Epithelial cell of esophagus (primary cell): ENCODE data around the gene SEC63.
"Not testable (repeated sequence)": the region's sequence is repeated elsewhere in the genome, so short reads cannot be mapped to it uniquely, and the experiment has no call there.

Experiments used
- DNase-seq: peaks from one replicate; pipeline ENCODE4 v3.0.0; 2010; ENCODE audit warnings: low read depth
- H3K4me3 ChIP-seq: 2 replicates; pipeline ENCODE4 v1.5.1; 2011; ENCODE audit warnings: mild to moderate bottlenecking, low read length, control low read depth
- TF ChIP-seq, protein P1 (sequence below): IDR thresholded peaks from 2 replicates; pipeline ENCODE4 v1.5.1; 2011; ENCODE audit warnings: low read depth, mild to moderate bottlenecking, low read length, control low read depth, inconsistent platforms; ENCODE audit not compliant: insufficient read depth; ENCODE audit errors: missing control alignments

The SEC63 gene

DNA sequence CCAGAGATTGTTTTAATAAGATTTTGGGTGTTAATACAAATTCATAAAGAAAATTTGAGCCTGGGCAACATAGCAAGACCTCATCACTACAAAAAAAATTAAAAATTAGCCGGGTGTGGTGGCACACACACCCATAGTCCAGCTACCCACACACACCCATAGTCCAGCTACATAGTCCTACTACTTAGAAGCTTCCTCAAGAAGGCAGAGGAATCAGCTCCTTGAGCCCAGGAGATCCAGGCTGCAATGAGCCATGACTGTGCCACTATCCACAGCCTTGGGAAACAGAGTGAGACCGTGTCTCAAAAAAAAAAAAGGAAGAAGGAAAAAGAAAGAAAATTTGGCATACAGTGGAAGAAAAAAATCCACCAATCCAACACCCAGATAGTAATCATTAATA lies 16.8 kb downstream of the SEC63 start:
- H3K4me3 ChIP-seq, result no peak overlapping the region
- TF ChIP-seq, protein P1, sequence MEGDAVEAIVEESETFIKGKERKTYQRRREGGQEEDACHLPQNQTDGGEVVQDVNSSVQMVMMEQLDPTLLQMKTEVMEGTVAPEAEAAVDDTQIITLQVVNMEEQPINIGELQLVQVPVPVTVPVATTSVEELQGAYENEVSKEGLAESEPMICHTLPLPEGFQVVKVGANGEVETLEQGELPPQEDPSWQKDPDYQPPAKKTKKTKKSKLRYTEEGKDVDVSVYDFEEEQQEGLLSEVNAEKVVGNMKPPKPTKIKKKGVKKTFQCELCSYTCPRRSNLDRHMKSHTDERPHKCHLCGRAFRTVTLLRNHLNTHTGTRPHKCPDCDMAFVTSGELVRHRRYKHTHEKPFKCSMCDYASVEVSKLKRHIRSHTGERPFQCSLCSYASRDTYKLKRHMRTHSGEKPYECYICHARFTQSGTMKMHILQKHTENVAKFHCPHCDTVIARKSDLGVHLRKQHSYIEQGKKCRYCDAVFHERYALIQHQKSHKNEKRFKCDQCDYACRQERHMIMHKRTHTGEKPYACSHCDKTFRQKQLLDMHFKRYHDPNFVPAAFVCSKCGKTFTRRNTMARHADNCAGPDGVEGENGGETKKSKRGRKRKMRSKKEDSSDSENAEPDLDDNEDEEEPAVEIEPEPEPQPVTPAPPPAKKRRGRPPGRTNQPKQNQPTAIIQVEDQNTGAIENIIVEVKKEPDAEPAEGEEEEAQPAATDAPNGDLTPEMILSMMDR, result no peak
- no peak for DNase-seq

DNA sequence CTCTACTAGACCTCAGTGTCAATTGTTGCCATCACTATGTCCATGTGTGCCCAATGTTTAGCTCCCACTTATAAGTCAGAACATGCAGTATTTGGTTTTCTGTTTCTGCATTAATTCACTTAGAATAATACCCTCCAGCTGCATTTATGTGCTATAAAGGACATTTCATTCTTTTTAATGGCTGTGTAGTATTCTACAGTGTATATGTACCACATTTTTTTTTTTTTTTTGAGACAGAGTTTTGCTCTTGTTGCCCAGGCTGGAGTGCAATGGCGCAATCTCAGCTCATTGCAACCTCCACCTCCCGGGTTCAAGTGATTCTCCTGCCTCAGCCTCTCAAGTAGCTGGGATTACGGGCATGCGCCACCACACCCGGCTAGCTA lies 21.1 kb downstream of the SEC63 start:
- DNase-seq, H3K4me3 ChIP-seq: not testable (repeated sequence)

DNA sequence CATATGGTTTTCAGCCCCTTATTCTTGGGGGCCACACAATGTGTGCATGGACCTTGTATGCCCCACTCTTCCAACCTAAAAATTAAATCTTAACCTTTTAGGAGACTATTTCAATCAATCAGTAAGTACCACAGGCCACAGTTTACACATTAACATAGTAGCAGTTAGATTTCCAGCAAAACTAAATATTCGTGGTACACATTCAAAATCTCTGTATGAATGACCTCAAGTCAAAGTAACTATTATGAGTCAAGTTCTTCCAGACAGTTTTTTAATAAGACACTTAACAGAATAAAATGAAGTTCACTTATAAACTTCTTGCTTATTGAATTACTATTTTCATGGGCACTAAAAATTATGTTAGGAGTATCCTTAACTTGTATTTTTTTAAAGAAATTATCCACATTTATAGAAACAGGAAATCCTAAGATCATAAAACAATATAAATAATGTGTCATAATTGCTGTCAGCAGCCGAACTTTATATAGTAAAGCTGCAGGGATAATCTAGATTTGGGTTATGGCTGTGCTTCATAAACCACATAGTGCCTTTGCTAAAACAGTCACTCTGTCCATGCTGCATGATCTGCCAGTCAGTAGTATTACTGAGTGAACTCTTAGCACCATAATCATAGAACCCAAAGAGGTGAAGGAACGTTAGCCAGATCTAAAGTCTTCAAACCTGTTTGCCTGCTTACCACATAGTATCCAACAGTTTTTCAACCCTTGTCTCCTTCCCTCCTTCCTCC lies 21.7 kb downstream of the SEC63 start:
- no peak overlapping the region for H3K4me3 ChIP-seq
- TF ChIP-seq, protein P1, result no peak
- no peak for DNase-seq

DNA sequence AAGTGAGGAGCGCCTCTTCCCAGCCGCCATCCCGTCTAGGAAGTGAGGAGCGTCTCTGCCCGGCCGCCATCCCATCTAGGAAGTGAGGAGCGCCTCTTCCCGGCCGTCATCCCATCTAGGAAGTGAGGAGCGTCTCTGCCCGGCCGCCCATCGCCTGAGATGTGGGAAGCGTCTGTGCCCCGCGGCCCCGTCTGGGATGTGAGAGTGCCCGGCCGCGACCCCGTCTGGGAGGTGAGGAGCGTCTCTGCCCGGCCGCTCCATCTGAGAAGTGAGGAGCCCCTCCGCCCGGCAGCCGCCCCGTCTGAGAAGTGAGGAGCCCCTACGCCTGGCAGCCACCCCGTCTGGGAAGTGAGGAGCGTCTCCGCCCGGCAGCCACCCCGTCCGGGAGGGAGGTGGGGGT lies 23.8 kb downstream of the SEC63 start:
- H3K4me3 ChIP-seq, DNase-seq: not testable (repeated sequence)

DNA sequence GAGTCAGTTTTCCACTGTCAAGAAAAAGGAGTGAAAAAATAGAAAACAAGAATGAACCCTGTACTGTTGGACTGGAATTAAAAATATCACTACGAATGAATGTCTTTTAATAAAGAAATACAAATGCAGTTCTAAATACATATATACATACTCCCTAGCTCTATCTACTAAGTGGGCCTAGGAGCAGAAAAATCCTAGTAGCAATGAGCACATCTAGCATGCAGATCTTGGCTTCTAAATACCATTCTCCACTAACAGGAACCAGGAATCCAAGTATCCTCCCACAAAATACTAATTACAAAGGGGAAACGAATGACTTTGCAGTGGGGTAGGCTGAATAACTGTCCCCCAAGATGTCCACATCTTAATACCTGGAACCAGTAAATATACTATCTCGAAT lies 25.4 kb downstream of the SEC63 start:
- no peak overlapping the region for H3K4me3 ChIP-seq
- DNase-seq, result no peak
- TF ChIP-seq, protein P1, result no peak

DNA sequence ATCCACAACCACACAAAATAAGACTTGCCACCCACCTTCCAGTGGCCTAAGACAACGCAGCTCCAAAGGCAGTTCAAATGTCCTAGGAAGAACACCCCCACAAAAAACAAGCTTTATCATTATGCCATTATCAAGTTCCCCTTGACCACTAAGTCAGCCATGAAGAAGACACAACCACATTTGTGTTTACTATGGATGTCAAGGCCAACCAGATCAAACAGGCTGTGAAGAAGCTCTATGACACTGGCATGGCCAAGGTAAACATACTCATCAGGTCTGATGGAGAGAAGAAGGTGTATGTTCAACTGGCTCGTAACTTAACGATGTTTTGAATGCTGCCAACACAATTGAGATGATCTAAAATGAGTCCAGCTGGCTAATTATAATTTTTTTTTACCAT lies 26.1 kb downstream of the SEC63 start:
- TF ChIP-seq, protein P1, result no peak
- no peak for DNase-seq
- H3K4me3 ChIP-seq, result no peak overlapping the region

DNA sequence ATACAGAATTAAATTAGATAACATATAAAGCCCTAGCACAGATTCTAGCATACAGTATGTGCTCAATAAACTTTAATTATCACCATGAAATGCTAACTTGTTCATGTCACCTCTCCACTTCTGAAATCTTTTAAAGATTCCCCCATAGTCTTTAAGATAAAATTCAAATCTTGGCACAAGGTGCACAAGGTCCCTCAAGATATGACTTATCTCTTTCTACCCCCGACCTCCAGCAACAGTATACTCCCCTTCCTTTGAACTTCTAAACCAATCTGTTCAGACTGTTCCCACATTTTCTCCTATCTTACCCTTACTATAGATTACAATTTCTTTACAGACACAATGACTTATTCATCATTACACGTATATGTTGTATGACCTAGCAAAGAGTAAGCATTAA lies 29.0 kb downstream of the SEC63 start:
- TF ChIP-seq, protein P1, result no peak
- DNase-seq, result no peak
- H3K4me3 ChIP-seq, result no peak overlapping the region

DNA sequence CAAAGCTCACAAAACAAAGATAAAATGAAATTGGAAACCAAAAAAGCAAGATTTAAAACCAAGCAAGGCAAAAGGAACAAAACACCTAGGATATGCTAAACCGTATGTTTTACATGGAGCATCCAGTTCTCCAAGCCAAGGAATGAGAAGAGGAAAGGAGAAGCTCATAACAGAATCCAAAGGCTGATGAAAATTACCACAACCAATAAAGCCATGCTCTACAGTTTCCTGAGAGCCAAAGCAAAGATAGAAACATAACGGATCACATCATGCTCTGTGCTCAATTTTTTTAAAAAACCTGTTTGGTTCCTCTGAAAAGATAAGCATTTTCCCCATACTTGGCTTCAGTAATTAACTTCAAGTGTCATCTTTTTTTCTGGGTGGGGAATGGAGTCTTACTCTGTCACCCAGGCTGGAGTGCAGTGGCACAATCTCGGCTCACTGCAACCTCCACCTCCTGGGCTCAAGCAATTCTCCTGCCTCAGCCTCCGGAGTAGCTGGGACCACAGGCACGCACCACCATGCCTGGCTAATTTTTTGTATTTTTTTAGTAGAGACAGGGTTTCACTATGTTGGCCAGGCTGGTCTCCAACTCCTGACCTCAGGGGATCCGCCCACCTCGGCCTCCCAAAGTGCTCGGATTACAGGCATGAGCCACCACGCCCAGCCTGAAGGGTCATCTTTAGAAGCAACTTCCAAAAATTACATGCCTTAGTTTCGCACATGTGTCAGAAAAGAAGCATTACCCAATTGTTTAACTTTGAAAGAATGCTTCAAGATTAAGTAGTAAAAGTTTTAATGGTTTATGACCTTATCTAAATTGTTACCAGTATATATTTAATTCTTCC lies 31.1 kb downstream of the SEC63 start:
- not testable (repeated sequence) for H3K4me3 ChIP-seq, DNase-seq
